HepG2 (cell line): ENCODE data around the gene CITED4. TPM values are rescaled to one million over a fixed set of nuclear protein-coding genes. Genes with fewer than 3 reads are reported as not detected.

Experiments used
- ADNP ChIP-seq: sonication (generic); formaldehyde crosslinking; IDR thresholded peaks from 2 replicates; pipeline ENCODE4 v1.4.0; 2020; ENCODE audit warnings: missing genetic modification reagents
- BRCA1 ChIP-seq: sonication (generic); formaldehyde crosslinking; IDR thresholded peaks from 2 replicates; pipeline ENCODE4 v1.4.0; 2020; ENCODE audit warnings: missing genetic modification reagents
- KLF16 ChIP-seq, 2 experiments: sonication (generic) in 1 of 2; formaldehyde crosslinking in 1 of 2; IDR thresholded peaks; 2 replicates each; pipeline versions ENCODE4 v1.6.1 to v1.8.0; 2016 to 2023; ENCODE audit warnings: missing genetic modification reagents in 2 of 2, missing compliant biosample characterization in 1 of 2
- MAFF ChIP-seq: IDR thresholded peaks from 2 replicates; pipeline ENCODE4 v1.6.1; 2011; ENCODE audit warnings: low read depth, low read length, improper control_type of control experiment
- MBD4 ChIP-seq: IDR thresholded peaks from 2 replicates; pipeline ENCODE4 v1.6.1; 2012; ENCODE audit warnings: low read length, inconsistent platforms, borderline replicate concordance
- PITX1 ChIP-seq: sonication (generic); formaldehyde crosslinking; IDR thresholded peaks from 2 replicates; pipeline ENCODE4 v1.5.1; 2020; ENCODE audit warnings: mild to moderate bottlenecking, missing genetic modification reagents
- PLRG1 ChIP-seq: fragments of 450-650 bp; conservative IDR thresholded peaks from 2 replicates; pipeline ENCODE4 v1.6.1; 2016
- SKI ChIP-seq: fragments of 450-650 bp; IDR thresholded peaks from one replicate; pipeline ENCODE4 v1.6.1; 2018; ENCODE audit warnings: mild to moderate bottlenecking; ENCODE audit not compliant: partially characterized antibody
- ZNF687 ChIP-seq: sonication (generic); formaldehyde crosslinking; IDR thresholded peaks from 2 replicates; pipeline ENCODE4 v1.5.1; 2020; ENCODE audit warnings: mild to moderate bottlenecking, missing genetic modification reagents, moderate library complexity
- ZSCAN21 ChIP-seq: sonication (generic); formaldehyde crosslinking; IDR thresholded peaks from 2 replicates; pipeline ENCODE4 v1.8.0; 2022; ENCODE audit warnings: mild to moderate bottlenecking, missing genetic modification reagents, moderate library complexity, borderline replicate concordance
- polyA plus RNA-seq, 8 experiments: library from polyadenylated mRNA; depleted of rRNA in 3 of 8; stranded (reverse) in 7 of 8; unstranded in 1 of 8; fragments of >200 nt; fragmentation: Illumina TruSeq in 4 of 8; extraction: Trizol in 4 of 8; gene quantifications; 2 replicates each; pipeline versions ENCODE4 v1.2.1 to v1.2.3, GENCODE V29; 2011 to 2016; ENCODE audit warnings: low read depth in 4 of 8, missing spikeins in 1 of 8, mixed read lengths in 1 of 8; ENCODE audit not compliant: insufficient read depth in 1 of 8
- total RNA-seq, 5 experiments: library from RNA; depleted of rRNA; stranded (reverse); fragments of >200 nt; fragmentation: Illumina TruSeq; extraction: Trizol; gene quantifications; 2 replicates each; pipeline ENCODE4 v1.2.3, GENCODE V29; 2016; ENCODE audit warnings: low read depth in 1 of 5
- TF ChIP-seq, protein P1 (sequence below): sonication (generic); formaldehyde crosslinking; IDR thresholded peaks from 2 replicates; pipeline ENCODE4 v1.5.0; 2020; ENCODE audit warnings: mild to moderate bottlenecking, missing genetic modification reagents, borderline replicate concordance
- TF ChIP-seq, protein P2 (sequence below): sonication (generic); formaldehyde crosslinking; IDR thresholded peaks from 2 replicates; pipeline ENCODE4 v1.9.0; 2021; ENCODE audit warnings: missing genetic modification reagents, borderline replicate concordance
- TF ChIP-seq, protein P3 (sequence below): sonication (generic); formaldehyde crosslinking; IDR thresholded peaks from 2 replicates; pipeline ENCODE4 v1.4.0; 2020; ENCODE audit warnings: missing genetic modification reagents
- TF ChIP-seq, protein P4 (sequence below): sonication (generic); formaldehyde crosslinking; IDR thresholded peaks from 2 replicates; pipeline ENCODE4 v1.5.0; 2020; ENCODE audit warnings: missing genetic modification reagents

CITED4 gene
- total and polyA plus RNA-seq, 2 of the 13 experiments (the other 11 are each of a cell fraction or from before 2014, with no cell fraction given): 1.5 to 9.9 TPM

- TF ChIP-seq ZNF687 (CRISPR knock-in tag) (peak; percentile 68), SKI (peak; percentile 56), PITX1 (CRISPR knock-in tag) (no peak), ADNP (CRISPR knock-in tag) (no peak), KLF16 (CRISPR knock-in tag; IDR thresholded peaks at IDR 0.05) (no peak), MBD4 (no peak), BRCA1 (CRISPR knock-in tag) (no peak), PLRG1 (no peak), ZSCAN21 (peak; percentile 50; the same call in 1 of the 2 replicates), MAFF (no peak)
- TF ChIP-seq, protein P1, sequence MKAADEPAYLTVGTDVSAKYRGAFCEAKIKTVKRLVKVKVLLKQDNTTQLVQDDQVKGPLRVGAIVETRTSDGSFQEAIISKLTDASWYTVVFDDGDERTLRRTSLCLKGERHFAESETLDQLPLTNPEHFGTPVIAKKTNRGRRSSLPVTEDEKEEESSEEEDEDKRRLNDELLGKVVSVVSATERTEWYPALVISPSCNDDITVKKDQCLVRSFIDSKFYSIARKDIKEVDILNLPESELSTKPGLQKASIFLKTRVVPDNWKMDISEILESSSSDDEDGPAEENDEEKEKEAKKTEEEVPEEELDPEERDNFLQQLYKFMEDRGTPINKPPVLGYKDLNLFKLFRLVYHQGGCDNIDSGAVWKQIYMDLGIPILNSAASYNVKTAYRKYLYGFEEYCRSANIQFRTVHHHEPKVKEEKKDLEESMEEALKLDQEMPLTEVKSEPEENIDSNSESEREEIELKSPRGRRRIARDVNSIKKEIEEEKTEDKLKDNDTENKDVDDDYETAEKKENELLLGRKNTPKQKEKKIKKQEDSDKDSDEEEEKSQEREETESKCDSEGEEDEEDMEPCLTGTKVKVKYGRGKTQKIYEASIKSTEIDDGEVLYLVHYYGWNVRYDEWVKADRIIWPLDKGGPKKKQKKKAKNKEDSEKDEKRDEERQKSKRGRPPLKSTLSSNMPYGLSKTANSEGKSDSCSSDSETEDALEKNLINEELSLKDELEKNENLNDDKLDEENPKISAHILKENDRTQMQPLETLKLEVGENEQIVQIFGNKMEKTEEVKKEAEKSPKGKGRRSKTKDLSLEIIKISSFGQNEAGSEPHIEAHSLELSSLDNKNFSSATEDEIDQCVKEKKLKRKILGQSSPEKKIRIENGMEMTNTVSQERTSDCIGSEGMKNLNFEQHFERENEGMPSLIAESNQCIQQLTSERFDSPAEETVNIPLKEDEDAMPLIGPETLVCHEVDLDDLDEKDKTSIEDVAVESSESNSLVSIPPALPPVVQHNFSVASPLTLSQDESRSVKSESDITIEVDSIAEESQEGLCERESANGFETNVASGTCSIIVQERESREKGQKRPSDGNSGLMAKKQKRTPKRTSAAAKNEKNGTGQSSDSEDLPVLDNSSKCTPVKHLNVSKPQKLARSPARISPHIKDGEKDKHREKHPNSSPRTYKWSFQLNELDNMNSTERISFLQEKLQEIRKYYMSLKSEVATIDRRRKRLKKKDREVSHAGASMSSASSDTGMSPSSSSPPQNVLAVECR (CRISPR knock-in tag): no peak
- TF ChIP-seq, protein P2, sequence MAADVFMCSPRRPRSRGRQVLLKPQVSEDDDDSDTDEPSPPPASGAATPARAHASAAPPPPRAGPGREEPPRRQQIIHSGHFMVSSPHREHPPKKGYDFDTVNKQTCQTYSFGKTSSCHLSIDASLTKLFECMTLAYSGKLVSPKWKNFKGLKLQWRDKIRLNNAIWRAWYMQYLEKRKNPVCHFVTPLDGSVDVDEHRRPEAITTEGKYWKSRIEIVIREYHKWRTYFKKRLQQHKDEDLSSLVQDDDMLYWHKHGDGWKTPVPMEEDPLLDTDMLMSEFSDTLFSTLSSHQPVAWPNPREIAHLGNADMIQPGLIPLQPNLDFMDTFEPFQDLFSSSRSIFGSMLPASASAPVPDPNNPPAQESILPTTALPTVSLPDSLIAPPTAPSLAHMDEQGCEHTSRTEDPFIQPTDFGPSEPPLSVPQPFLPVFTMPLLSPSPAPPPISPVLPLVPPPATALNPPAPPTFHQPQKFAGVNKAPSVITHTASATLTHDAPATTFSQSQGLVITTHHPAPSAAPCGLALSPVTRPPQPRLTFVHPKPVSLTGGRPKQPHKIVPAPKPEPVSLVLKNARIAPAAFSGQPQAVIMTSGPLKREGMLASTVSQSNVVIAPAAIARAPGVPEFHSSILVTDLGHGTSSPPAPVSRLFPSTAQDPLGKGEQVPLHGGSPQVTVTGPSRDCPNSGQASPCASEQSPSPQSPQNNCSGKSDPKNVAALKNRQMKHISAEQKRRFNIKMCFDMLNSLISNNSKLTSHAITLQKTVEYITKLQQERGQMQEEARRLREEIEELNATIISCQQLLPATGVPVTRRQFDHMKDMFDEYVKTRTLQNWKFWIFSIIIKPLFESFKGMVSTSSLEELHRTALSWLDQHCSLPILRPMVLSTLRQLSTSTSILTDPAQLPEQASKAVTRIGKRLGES (CRISPR knock-in tag): no peak
- TF ChIP-seq, protein P3, sequence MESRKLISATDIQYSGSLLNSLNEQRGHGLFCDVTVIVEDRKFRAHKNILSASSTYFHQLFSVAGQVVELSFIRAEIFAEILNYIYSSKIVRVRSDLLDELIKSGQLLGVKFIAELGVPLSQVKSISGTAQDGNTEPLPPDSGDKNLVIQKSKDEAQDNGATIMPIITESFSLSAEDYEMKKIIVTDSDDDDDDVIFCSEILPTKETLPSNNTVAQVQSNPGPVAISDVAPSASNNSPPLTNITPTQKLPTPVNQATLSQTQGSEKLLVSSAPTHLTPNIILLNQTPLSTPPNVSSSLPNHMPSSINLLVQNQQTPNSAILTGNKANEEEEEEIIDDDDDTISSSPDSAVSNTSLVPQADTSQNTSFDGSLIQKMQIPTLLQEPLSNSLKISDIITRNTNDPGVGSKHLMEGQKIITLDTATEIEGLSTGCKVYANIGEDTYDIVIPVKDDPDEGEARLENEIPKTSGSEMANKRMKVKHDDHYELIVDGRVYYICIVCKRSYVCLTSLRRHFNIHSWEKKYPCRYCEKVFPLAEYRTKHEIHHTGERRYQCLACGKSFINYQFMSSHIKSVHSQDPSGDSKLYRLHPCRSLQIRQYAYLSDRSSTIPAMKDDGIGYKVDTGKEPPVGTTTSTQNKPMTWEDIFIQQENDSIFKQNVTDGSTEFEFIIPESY (CRISPR knock-in tag): no peak
- TF ChIP-seq, protein P4, sequence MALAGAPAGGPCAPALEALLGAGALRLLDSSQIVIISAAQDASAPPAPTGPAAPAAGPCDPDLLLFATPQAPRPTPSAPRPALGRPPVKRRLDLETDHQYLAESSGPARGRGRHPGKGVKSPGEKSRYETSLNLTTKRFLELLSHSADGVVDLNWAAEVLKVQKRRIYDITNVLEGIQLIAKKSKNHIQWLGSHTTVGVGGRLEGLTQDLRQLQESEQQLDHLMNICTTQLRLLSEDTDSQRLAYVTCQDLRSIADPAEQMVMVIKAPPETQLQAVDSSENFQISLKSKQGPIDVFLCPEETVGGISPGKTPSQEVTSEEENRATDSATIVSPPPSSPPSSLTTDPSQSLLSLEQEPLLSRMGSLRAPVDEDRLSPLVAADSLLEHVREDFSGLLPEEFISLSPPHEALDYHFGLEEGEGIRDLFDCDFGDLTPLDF (CRISPR knock-in tag): no peak
These were observed 749 bp downstream of the CITED4 start (continued) for GRCh38 chr1:40861224-40862003.
